HG03432 (cell line): ENCODE data around the gene ASPRV1.

ENCODE experiments used
- ATAC-seq: cut with Tn5 transposase; IDR thresholded peaks from one replicate; pipeline ENCODE4 v1.9.1; 2021; ENCODE audit warnings: mild to moderate bottlenecking, moderate library complexity; ENCODE audit not compliant: unreplicated experiment

ASPRV1 gene

GRCh38 chr2:69943843-69944525 is 17.4 kb downstream of the ASPRV1 start:
- ATAC-seq = no peak

- ATAC-seq = no peak
These were observed 18.2 kb downstream of the ASPRV1 start for GRCh38 chr2:69943000-69943842.

GRCh38 chr2:69940691-69941090 is 20.7 kb downstream of the ASPRV1 start:
- no peak for ATAC-seq

- ATAC-seq = no peak
These were observed 21.7 kb downstream of the ASPRV1 start for GRCh38 chr2:69939722-69940121.

- ATAC-seq = no peak
These were observed 23.5 kb downstream of the ASPRV1 start for GRCh38 chr2:69937968-69938367.

- ATAC-seq = no peak
These were observed 24.5 kb downstream of the ASPRV1 start for GRCh38 chr2:69936906-69937305.

- ATAC-seq = no peak
These were observed 26.4 kb downstream of the ASPRV1 start for GRCh38 chr2:69935011-69935410.

GRCh38 chr2:69934614-69934908 is 26.9 kb downstream of the ASPRV1 start:
- ATAC-seq = no peak

- no peak for ATAC-seq
These were observed 27.4 kb downstream of the ASPRV1 start for GRCh38 chr2:69933839-69934613.

GRCh38 chr2:69933254-69933828 is 28.1 kb downstream of the ASPRV1 start:
- ATAC-seq = no peak

- ATAC-seq = no peak
These were observed 28.9 kb downstream of the ASPRV1 start for GRCh38 chr2:69932596-69932922.

- ATAC-seq = no peak
These were observed 29.4 kb downstream of the ASPRV1 start for GRCh38 chr2:69931832-69932595.

GRCh38 chr2:69926849-69927515 is 34.4 kb downstream of the ASPRV1 start:
- no peak for ATAC-seq

GRCh38 chr2:69923116-69923515 is 38.3 kb downstream of the ASPRV1 start:
- no peak for ATAC-seq

- ATAC-seq = no peak
These were observed 43.0 kb downstream of the ASPRV1 start for GRCh38 chr2:69918401-69918800.

GRCh38 chr2:69917852-69918251 is 43.6 kb downstream of the ASPRV1 start:
- ATAC-seq = no peak

GRCh38 chr2:69916106-69916505 is 45.3 kb downstream of the ASPRV1 start:
- no peak for ATAC-seq

GRCh38 chr2:69914950-69915945 is 46.2 kb downstream of the ASPRV1 start, which contains the start of gene MXD1:
Gene MXD1 (plus strand): TSS chr2:69915109. CDS start chr2:69915331, 222 bp downstream.
- ATAC-seq = no peak
